Measurements from ENCODE around the gene CD59. TPM values are rescaled to one million over a fixed set of nuclear protein-coding genes. Genes with fewer than 3 reads are reported as not detected.

CD59 gene
- total and polyA plus RNA-seq, 9 of the 15 experiments (the other 6 are each of a cell fraction or from before 2014, with no cell fraction given), result 38.1 to 338 (median 173) TPM

- TF ChIP-seq ZNF609 (CRISPR knock-in tag; IDR thresholded peaks at IDR 0.05; ENCODE audit: borderline replicate concordance), result no peak
- peak; percentile 34 for TF ChIP-seq PRDM10 (IDR thresholded peaks at IDR 0.05; ENCODE audit: partially characterized antibody)
- peak; percentile 88 for TF ChIP-seq ARID1B (IDR thresholded peaks at IDR 0.05)
- TF ChIP-seq GMEB1 (CRISPR knock-in tag; IDR thresholded peaks at IDR 0.05), result no peak
- peak; percentile 94 for TF ChIP-seq ATF3 (IDR thresholded peaks at IDR 0.05)
- no peak; the same call in 1 of the 2 replicates for TF ChIP-seq ATF3 (CRISPR knock-in tag; conservative IDR thresholded peaks at IDR 0.05)
- peak in 1 of 2 experiments; percentile 48; a peak in 1 of 4 replicates for TF ChIP-seq ARNT (IDR thresholded peaks at IDR 0.05)
- no peak for TF ChIP-seq KLF13 (tag; IDR thresholded peaks at IDR 0.05; ENCODE audit: borderline replicate concordance, low read depth)
- no peak for TF ChIP-seq CXXC5 (CRISPR knock-in tag; IDR thresholded peaks at IDR 0.05)
- TF ChIP-seq ETV5 (CRISPR knock-in tag; IDR thresholded peaks at IDR 0.05; ENCODE audit: low read depth), result no peak
- TF ChIP-seq ZNF395 (CRISPR knock-in tag; IDR thresholded peaks at IDR 0.05), result 0 out of 2 replicates have a peak, but pooled peaks have one; percentile 6
- 0 out of 2 replicates have a peak, but pooled peaks have one; percentile 20 for TF ChIP-seq ZBTB1 (CRISPR knock-in tag; IDR thresholded peaks at IDR 0.05; ENCODE audit: borderline replicate concordance, low read depth)
Measured at GRCh38 chr11:33723238-33723881, 12.9 kb downstream of the CD59 start (continued).

Measured in K562 (cell line).